ENCODE results near the gene MCTP1. TPM values are rescaled to one million over a fixed set of nuclear protein-coding genes. Genes with fewer than 3 reads are reported as not detected.

Gene MCTP1
- total and polyA plus RNA-seq, 10 of the 15 experiments (the other 5 are each of a cell fraction or from before 2014, with no cell fraction given): 12.6 to 45.9 (median 18.8) TPM

DNA sequence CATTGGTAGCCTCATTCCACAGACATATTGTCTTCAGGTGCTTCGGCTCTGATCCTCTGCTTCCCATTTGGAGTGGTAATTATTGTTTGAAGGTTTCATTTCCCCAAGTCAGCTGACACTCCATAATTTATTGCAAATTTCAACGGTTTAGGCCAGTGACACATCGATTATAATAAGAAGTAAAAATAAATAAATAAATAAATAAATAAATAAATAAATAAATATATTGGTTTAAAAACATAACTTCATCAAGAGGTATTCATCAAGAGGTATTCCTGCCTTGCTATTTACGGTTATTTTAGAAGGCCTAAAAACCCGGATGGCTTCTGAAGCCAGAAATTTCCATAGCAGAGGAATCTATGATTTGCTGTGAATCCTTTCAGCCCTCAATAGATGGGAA is 393.3 kb downstream of the MCTP1 start:
- ATAC-seq (no peak), DNase-seq (ENCODE audit: low read depth, low spot score) (no peak), FAIRE-seq (no peak)
- Histone ChIP-seq H4K20me1 (ENCODE audit: control insufficient read depth, insufficient read depth) (no peaks in the 10 kb centered on the region), H3K4me1 (ENCODE audit: control insufficient read depth, insufficient read depth, low read length) (no peaks in the 10 kb centered on the region), H3K9ac (ENCODE audit: control insufficient read depth, insufficient read depth, low read length) (no peak overlapping the region), H3K36me3 (ENCODE audit: control insufficient read depth in 2 of 2, insufficient read depth in 2 of 2, low read length in 1 of 2) (no peaks in the 10 kb centered on the region), H2AFZ (ENCODE audit: control insufficient read depth, low read depth, low read length) (no peak overlapping the region), H3K27ac (ENCODE audit: control insufficient read depth, insufficient read depth) (no peak overlapping the region), H3K4me2 (ENCODE audit: control insufficient read depth, insufficient read depth) (no peak overlapping the region), H3K9me3 (replicated peaks; ENCODE audit: control insufficient read depth, insufficient read depth, low read length) (no peaks in the 10 kb centered on the region), H3K27me3 (replicated peaks in 1 of 2; ENCODE audit: control insufficient read depth in 2 of 2, insufficient read depth in 2 of 2, low read length in 1 of 2) (no peaks in the 10 kb centered on the region), H3K79me2 (ENCODE audit: control insufficient read depth, insufficient read depth, low read length) (no peaks in the 10 kb centered on the region), H3K4me3 (no peak overlapping the region)
- ChIA-PET RAD21 (ENCODE audit: unreplicated experiment) (no interaction called here), POLR2A (no interaction called here), SMC1A (ENCODE audit: uncharacterized antibody, unreplicated experiment) (interaction anchor here (1.2 kb wide), 1 partner anchor 11 kb away, joined by 3 read pairs; no protein-coding TSS in a partner anchor), CTCF (no interaction called here)
- WGBS (ENCODE audit: insufficient coverage, insufficient replicate concordance, low lambda C conversion rate, missing lambda C conversion rate): 47% methylated on average over 5 of the region's 5 CpGs
- intact Hi-C loops (cut with micrococcal nuclease; ENCODE audit: unreplicated experiment): no loop called here
- no TSS peak for BruUV-seq (replicated peaks)
- no peak for TF ChIP-seq EZH2 (IDR thresholded peaks at IDR 0.05; ENCODE audit: borderline replicate concordance, control insufficient read depth, low read depth, low read length)
- no peak for TF ChIP-seq KAT2A (conservative IDR thresholded peaks at IDR 0.05; ENCODE audit: control insufficient read depth, low read depth, low read length)
- TF ChIP-seq CREM (IDR thresholded peaks at IDR 0.05; ENCODE audit: low read depth): no peak
- no peak for TF ChIP-seq ZBED1 (IDR thresholded peaks at IDR 0.05; ENCODE audit: borderline replicate concordance)
- TF ChIP-seq SREBF2 (IDR thresholded peaks at IDR 0.05; ENCODE audit: low read length): no peak
- TF ChIP-seq, protein P1, sequence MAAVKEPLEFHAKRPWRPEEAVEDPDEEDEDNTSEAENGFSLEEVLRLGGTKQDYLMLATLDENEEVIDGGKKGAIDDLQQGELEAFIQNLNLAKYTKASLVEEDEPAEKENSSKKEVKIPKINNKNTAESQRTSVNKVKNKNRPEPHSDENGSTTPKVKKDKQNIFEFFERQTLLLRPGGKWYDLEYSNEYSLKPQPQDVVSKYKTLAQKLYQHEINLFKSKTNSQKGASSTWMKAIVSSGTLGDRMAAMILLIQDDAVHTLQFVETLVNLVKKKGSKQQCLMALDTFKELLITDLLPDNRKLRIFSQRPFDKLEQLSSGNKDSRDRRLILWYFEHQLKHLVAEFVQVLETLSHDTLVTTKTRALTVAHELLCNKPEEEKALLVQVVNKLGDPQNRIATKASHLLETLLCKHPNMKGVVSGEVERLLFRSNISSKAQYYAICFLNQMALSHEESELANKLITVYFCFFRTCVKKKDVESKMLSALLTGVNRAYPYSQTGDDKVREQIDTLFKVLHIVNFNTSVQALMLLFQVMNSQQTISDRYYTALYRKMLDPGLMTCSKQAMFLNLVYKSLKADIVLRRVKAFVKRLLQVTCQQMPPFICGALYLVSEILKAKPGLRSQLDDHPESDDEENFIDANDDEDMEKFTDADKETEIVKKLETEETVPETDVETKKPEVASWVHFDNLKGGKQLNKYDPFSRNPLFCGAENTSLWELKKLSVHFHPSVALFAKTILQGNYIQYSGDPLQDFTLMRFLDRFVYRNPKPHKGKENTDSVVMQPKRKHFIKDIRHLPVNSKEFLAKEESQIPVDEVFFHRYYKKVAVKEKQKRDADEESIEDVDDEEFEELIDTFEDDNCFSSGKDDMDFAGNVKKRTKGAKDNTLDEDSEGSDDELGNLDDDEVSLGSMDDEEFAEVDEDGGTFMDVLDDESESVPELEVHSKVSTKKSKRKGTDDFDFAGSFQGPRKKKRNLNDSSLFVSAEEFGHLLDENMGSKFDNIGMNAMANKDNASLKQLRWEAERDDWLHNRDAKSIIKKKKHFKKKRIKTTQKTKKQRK (IDR thresholded peaks at IDR 0.05; ENCODE audit: low read depth, low read length): no peak
- no peak for TF ChIP-seq PAX5 (IDR thresholded peaks at IDR 0.05; ENCODE audit: borderline replicate concordance, low read depth, low read length)
- TF ChIP-seq PML (IDR thresholded peaks at IDR 0.05; ENCODE audit: low read length): no peak
- TF ChIP-seq, protein P2, sequence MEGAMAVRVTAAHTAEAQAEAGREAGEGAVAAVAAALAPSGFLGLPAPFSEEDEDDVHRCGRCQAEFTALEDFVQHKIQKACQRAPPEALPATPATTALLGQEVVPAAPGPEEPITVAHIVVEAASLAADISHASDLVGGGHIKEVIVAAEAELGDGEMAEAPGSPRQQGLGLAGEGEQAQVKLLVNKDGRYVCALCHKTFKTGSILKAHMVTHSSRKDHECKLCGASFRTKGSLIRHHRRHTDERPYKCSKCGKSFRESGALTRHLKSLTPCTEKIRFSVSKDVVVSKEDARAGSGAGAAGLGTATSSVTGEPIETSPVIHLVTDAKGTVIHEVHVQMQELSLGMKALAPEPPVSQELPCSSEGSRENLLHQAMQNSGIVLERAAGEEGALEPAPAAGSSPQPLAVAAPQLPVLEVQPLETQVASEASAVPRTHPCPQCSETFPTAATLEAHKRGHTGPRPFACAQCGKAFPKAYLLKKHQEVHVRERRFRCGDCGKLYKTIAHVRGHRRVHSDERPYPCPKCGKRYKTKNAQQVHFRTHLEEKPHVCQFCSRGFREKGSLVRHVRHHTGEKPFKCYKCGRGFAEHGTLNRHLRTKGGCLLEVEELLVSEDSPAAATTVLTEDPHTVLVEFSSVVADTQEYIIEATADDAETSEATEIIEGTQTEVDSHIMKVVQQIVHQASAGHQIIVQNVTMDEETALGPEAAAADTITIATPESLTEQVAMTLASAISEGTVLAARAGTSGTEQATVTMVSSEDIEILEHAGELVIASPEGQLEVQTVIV (IDR thresholded peaks at IDR 0.05; ENCODE audit: borderline replicate concordance, partially characterized antibody): no peak
- no peak for TF ChIP-seq CREB1 (IDR thresholded peaks at IDR 0.05; ENCODE audit: low read depth)
- no peak for TF ChIP-seq EED (IDR thresholded peaks at IDR 0.05; ENCODE audit: low read depth)
- in situ Hi-C loops (cut with MboI): no loop called here

Measured in GM12878 (cell line).